GM18502 (cell line): ENCODE results near the gene CXCR6.

Experiments
- ATAC-seq: cut with Tn5 transposase; IDR thresholded peaks from one replicate; pipeline ENCODE4 v1.9.1; 2021; ENCODE audit warnings: mild to moderate bottlenecking; ENCODE audit not compliant: unreplicated experiment, poor library complexity

CXCR6 gene

DNA sequence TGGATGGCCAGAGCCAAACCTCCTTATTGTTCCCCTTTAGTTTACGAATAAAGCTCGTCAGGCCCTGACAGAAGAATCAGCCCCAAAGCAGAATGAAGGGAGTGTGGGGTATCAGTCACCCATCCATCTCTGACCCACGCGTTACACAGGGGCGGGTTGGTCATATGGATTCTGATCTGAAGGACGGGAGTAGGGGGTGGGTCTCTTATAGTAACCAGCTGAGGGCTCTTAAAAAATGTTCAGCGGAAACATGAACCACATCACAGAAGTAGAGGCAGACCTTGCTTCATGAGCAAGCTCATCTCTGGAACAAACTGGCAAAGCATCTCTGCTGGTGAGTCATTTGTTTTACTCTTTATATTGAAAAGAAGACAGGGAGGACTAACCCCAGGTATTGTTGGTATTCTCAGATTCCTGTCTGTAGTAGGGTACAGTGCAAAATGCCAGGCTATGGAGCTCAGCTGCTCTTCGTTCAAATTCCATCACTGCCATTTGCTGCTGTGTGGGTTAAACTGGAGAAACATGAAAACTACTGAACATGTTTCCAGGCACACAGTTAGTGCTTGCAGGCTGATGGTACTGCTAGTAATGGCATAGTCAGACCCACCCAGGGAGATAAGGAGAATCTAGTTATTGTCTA lies at the start of gene CXCR6:
TSS of gene CXCR6 (plus strand) at position 258 of the 640 bp plus-strand sequence. CDS start 3,018 bp downstream, outside the sequence.
- no peak for ATAC-seq

DNA sequence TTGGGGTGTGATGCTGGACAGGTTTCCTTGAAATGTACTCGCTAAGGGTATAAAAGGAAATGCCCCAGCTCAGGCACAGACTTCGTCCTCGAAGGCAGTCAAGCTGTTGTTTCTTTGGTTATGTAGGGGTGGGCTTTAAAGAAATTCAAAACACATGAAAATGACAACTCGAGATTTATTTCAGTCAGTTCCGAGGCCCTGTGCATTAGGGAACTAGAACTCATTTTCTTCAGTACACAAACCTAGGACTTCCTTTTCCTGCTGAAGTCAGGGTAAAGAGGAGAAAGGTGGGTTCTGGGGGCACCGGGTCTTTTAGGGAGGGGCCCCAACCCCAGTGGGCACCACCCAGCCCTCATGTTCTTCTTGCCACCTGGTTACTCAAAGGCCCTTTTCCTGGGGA lies 49.2 kb upstream of the CXCR6 start:
- no peak for ATAC-seq

DNA sequence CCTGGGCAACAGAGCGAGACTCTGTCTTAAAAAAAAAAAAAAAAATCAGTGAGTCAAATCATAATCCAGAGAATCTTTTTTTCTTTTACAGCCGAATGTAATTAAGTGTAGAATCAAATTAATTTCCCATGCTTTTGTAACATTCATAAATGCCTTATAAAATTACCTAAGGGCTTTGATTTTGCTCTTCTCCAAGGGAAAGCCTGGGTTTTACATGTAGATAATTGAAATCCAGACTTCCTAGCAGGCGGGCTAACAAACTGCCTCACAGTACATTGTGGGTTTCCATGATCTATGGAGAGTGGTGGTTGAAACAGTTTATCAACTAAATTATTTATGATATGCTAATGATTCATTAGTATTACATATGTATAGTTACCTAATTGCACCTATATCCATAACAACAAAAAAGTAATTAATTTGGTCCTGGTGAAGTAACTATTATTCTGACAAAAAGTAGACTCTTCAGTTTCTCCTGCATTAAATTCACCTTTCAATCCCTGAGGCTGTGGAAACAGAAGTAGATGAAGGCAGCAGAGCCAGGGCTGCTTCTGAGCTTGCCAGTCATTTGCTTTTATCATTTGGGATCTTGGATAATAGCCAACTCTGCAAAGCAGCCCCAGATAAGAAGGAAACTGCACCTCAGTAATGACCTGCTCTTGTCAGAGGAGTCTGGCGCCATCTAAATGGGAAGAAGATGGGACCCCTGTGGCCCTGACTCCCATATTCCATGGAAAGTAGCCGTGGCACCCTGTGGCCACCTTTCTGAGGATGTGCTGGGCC lies 47.4 kb upstream of the CXCR6 start:
- no peak for ATAC-seq

DNA sequence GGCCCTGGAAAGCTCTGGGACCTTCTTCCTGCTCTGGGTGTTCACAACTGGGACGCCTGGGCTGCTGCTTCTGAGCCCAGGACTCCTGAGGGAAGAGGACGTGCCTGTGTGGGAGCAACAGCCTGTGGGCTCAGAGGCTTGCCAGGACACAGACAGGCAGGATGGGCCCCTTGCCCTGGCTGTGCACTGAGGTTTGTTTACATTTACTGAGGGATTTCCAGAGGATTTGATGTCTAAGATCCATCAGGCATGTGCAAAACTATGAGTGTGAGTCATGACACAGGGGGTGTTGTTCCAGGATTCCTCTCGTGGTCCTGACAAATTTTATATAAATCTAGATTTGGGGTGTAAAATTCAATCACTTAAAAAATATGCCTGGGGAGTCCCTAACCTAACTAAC lies 46.3 kb upstream of the CXCR6 start:
- ATAC-seq, result no peak

DNA sequence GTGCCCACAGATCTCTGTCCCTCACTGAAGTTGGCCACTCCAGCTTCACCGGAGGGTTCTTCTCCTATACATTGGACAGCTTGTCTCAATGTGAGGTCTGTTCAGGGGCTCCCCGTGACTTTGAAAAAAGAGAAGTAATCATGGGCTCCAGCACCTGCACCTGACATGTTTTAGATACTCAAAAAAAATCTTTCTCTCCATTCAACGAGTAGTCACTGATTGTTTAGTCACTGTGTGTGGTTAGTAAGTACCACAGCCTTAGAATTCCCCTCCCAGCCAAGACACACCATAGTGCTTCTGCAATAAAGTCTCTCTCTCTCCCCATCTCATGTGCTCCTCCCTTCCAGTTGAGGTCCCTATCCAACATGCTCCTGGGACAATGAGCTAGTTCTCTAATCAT lies 38.3 kb upstream of the CXCR6 start:
- ATAC-seq, result peak; percentile 47

DNA sequence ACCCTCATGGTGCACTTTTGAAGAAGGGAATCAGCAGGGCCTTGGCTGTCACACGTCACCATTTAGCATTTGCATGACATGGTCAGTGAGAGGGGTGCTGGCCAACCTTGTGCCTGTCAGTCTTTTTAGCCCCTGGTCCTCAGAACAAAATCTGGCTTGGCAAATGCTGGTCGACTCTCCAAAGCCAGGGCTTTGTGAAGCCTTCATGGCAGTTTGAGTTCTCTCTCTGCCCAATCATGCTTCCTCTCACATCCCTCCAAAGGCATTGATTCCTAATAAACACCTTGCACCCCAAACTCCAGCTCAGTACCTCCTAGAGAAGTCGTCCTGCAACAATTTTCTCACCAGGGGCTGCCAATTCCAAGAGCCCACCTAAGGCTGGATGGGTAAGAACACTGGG lies 37.5 kb upstream of the CXCR6 start:
- ATAC-seq, result no peak

DNA sequence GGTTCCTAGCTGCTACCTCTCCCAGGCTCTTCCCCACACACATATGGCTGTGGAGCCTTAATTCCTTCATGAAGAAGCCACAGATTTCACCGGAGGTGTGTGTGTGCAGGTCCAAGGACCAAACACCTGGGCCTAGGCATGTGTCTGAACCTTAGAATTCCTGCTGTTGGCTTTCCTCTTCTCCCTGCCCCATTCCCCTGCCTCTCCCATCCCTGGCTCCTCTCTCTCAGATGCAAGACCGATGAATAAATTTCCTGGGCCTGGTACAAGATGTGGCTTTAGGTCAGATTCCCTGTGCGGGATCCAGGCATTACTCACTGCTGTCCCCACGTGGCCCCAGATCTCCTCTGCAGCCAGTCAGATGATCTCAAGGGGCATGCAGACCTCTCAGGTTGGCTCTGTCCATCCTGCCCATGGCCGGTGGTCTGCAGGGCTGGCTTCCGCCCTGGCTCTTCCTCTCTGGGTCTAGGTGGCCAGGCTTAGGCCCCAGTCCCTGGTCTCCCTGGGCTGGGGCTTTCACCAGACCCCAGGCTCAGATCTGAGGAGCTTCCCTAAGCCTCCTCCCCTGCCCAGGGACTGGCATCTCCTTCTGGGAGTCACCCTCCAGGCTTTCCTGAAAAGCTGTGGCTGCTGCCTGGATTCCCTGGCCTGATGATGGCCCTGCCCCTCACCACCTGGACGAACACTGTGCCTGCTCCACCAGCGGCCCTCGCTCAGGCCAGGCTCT lies 36.4 kb upstream of the CXCR6 start:
- no peak for ATAC-seq

DNA sequence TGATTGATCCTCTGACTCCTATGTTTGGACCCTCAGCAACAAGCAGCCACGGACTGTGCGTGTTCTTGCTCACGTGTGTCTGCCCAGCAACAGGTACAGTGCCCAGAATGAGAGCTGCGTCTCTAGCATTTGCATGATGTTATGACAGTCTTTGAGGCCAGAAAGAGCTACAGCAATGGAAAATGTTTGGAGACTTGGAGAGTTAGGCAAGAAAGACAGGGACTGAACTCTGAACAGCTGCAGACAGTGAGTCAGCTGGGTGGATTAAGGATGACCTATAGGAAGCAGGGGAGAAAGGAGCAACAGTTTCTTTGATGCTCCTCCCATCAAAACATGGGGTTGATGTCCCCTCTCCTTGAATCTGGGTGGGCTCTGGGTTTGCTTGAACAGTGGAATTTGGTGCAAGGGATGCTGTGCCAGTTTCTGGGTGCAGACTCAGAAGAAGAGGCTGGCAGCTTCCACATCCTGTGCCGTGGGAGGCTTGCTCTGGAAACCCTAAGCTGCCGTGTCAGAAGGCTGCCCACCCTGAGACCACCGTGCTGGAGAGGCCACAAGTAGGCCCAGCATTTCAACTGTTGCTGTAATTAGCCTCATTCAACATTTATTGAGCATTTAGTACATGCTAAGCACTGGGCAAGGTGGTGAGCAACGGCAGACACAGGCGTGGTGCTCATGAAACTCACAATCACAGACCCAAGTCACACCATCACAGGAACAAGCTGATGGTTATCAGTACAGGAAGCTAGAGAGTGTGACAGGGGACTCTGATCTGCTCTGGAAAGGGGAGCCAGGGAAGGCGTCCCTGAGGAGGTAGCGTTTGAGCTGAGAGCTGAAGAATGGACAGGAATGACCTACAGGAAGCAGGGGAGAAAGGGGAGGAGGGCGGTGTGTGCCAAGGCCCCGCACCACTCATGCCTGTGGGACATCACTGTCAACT lies 35.2 kb upstream of the CXCR6 start:
- ATAC-seq, result no peak

DNA sequence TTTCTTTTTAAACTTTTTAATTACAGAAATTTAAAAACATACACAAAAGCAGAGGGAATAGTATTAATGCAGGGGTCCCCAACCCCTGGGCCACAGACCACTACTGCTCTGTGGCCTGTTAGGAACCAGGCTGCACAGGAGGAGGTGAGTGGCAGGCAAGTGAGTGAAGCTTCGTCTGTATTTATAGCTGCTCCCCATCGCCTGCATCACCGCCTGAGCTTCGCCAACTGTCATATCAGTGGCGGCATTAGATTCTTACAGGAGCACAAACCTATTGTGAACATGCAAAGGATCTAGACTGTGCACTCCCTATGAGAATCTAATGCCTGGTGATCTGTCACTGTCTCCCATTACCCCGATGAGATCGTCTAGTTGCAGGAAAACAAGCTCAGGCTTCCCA lies 34.5 kb upstream of the CXCR6 start:
- ATAC-seq, result no peak

DNA sequence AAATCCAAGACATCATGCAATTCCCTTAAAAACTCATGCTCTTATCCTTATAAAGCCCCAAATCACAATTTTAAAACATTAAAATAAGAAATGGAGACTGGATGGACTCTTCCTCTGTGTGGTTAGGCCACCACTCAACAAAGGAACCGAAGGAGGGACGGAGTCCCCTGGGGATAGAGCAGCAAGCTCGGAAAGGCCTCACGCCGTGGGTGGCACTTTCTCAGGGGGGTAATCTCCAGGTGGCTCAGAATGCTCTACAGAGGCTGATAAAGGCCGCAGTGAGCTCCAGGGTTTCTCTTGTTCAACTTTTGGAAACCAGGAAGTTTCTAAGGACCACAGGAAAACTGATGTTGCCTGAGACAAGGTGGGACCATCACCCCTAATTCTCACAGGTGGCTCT lies 33.7 kb upstream of the CXCR6 start:
- ATAC-seq, result no peak

DNA sequence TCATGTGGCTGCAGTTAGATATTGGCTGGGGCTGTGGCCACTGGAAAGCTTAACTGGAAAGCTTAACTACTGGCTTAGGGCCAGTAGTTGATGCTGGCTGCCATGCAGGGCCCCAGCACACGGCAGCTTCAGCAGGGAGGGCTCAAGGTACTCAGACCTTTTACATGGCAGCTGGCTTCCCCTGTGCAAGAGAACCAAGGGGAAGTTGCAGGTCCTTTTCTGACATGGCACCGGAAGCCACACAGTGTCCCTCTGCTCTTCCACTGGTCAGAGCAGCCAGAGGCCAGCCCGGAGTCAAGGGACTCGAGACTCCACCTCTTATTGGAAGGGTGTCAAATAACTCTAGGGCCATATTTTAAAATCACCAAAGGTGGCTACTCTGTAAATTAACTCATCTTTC lies 32.4 kb upstream of the CXCR6 start:
- no peak for ATAC-seq

DNA sequence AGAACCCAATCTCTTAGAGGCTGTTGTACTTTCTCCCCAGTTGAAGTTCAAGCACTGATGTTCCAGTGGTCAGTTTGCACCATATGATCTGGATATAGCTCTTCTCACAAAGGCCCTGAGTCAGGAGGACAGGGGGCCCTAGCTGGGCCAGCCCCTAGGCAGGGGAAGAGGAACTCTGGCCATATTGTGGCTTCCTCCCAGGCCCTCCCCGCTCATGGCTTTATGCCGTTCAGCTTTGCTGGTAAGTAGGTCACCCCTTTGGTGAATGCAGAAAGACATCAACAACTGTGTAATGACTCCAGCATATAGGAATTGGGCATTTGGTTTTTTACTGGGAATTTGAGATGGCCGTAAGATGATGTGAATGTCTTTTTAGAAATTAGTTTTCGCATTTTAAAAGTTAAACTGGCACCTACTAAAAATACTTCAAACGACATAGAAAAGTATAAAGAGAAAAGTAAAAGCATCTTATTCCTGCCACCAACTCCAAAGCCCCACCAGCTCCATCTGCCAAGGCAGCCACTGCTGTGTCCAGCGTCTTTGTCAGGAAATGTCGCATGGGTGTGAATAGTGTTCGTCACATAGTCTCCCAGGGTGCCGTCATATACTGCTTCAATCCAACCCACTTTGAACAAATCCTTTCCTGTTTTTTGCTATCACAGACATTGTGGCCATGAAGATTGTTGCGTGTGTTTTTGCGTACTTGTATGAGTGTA lies 31.6 kb upstream of the CXCR6 start:
- ATAC-seq, result no peak

DNA sequence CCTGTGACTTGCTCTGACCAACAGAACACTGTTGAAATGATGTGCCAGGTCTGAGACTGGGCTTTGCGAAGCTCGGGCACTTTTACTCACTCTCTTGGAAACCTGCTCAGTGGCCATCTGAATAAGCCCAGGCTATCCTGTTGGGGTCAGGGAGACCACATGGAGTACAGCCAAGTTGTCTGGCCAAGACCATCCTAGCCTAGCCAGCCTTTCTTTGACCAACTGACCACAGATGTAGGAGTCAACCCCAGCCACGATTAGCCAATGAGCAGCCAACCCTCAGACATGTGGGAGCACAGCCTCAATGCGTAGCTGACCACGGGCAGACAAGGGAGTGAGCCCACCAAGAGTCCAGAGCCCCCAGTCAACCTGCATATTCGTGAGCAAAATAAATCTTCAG lies 30.8 kb upstream of the CXCR6 start:
- ATAC-seq, result no peak

DNA sequence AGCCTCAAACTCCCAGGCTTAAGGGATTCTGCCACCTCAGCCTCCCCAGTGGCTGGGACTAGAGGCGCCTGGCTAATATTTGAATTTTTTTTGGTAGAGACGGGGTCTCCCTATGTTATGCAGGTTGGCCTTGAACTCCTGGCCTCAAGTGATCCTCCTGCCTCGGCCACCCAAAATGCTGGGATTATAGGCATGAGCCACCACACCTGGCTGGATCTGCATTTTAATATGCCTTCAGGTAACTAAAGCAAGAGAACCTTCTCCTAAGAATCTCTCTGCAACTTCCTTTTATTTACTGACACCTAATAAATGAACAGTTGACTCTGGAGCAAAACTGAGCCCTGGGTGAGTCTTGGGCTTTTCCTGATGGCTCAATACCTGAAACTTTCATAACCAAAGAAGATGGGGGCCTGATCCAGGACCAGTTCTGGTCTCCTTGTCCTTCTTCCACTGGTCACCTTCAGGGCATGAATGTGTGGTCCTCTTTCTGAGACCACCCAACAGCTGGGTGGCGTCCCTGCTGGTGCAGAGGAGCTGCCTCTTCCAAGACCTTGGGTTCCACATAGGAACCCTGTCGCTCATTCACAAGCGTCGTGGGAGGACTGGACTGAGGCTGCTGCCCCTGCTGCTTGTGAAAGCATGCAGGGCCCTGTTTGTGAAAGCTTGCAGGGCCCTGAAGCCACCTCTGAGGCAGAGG lies 28.8 kb upstream of the CXCR6 start:
- ATAC-seq, result no peak

DNA sequence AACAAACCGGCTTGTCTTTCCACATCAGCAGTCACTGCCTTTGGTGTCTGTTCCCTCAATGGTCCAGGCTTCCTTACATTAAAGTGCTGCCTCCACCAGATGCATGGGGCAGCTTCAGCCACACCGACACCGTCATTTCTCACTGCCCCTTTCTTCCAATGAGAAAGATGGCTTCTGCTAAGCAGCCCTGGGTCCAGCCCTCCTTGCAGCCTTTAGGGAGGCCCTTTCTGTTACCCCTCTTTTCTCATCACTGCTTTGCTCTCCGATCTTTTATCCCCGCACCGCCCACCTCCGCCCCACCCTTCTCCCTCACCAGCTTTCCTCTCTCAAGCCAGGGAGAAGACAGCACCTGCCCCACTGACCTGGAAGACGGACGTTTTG lies 28.2 kb upstream of the CXCR6 start:
- no peak for ATAC-seq

DNA sequence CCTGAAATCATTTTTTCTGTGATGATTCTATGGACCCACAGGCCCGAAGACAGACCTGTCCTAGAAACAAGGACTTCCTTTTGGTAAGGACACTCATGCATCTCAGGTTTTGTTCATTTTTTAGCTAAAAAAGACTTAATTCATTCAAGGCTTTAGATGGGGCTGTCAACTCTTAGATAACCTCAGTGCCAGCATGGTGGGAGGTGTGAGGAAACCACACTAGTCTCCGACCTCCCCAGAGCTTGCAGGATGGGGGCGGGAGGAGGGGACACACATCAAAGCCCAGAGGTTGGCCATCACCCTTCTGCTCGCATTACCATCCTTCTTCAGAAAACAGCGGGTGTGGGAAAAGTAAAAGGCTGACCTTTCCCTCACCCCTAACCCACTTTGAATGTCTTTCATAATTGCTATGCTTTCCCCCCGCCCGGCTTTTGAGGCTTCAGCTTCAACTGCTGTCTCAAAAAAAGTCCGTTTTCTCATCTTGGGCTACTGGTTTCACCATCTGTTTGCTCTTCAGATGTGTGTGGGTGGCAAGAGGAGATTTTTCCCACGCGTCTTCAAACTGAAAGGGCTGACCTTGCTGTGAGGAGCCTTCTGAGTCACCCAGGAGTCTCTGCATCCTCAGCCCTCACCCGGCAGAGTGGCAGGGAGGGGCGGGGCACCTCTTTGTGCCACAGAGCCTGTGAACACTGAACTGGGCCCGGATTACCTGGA lies 27.6 kb upstream of the CXCR6 start:
- peak; percentile 94 for ATAC-seq

DNA sequence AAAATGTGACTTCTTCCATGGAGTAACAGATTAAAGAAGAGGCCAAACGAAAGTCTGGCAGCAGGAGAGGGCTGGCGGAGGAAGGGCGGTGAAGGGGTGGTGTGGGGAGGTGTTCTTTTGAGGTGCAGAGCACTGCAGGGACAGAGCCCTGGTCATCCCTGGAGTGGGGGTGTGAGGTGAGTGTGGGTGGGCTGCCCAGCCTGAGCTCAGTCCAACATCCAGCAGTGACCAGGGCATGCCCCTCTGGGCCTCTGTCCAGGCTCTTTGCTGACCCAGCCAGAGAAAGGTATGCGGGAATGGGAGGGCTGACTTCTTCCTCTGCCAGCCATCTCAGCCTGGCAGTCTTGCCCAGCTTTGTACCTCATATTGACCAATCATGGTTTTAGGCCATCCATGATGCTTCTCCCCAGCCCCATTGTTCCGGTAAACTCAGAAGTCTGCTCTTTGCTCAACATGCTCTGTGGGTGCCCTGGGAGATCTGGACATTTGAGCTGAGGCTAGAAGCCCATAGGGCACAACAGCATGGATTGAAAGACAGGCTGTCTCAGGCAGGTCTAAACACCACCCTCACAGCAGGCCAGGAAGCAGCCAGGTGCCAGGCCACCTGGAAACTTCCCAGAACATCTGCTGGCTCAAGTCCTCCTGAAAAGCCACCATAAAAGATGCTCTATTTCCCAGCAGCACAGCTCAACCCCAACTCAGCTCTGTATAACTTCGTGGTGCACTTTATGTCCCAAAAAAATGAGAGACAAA lies 25.9 kb upstream of the CXCR6 start:
- ATAC-seq, result no peak
